ENCODE data around the gene DERL2.
"Not testable (repeated sequence)": the region's sequence is repeated elsewhere in the genome, so short reads cannot be mapped to it uniquely, and the experiment has no call there.

Gene DERL2

DNA sequence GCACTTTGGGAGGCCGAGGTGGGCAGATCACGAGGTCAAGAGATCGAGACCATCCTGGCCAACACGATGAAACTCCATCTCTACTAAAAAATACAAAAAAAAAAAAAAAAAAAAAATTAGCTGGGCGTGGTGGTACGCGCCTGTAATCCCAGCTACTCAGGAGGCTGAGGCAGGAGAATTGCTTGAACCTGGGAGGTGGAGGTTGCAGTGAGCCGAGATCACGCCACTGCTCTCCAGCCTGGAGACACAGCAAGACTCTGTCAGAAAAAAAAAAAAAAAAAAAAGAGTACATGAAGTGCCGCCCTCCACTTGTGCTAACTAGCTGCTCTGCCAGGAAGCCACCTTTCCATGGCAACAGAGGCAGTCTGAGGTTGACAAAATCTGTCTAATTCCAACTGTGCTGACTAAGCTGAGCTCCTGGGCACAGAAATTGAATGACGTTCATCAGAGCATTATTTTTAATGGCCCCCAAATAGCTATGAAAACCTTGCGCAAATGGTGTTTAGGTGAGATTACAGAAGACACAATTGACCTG is 50.1 kb downstream of the DERL2 start:
- DNase-seq = not testable (repeated sequence)

DNA sequence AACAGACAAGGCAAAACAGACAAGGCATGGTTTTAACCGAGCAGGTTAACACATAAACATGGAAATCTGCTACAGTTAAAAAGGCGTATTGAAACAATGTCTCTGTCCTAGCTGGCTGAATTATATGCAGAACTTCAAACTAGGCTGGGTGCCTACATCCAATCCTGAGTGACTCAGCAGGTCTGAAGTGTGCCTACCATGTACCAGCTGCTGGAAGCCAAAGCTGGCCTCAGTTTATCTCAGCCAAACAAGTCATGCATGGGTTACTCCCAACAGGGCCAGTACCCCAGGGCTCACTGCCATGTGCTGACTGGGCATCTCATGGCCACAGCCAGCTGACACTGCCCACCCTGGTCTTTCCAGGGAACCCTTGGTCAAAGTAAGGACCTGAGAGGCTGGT is 51.0 kb downstream of the DERL2 start:
- DNase-seq = no peak

DNA sequence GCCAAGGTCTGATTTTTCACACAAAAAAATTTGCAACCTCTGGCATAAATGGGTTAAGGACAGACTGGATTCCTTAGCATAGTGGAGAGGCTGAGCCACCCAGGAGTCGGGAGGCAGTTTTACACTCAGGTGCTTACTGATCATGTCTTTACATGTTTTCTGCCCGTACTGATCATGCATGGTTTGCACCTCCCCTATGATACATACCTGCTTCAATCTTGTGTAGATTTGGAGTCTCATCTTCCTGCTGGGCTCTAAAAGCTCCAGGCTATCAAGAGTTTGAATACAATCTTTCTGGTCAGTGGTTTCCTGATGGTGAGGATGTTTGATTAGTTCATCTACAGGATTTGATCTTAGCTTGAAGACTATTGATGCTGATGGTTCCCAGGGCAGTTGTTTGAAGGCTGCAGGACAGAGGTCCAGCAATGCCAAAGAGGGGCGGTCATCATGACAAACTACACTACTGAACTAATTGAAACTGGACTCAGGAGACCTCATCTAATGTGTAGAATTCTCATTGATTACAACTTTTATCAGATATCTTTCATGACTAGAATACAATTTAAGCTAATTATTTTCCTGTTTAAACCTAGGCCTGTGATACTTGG is 53.9 kb downstream of the DERL2 start:
- no peak for DNase-seq

DNA sequence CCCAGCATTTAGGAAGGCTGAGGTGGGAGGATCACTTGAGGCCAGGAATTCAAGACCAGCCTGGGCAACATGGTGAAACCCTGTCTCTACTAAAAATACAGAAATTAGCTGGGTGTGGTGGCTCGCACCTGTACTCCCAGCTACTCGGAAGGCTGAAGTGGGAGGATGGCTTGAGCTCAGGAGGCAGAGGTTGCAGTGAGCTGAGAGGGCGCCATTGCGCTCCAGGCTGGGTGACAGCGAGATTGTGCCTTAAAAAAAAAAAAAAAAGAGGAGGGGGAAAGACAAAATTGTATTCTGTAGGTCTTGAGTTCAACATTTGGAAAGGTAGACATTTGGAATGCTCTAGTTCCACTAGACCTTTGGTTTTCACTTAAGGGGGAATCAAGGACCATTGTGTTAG is 54.7 kb downstream of the DERL2 start:
- not testable (repeated sequence) for DNase-seq

DNA sequence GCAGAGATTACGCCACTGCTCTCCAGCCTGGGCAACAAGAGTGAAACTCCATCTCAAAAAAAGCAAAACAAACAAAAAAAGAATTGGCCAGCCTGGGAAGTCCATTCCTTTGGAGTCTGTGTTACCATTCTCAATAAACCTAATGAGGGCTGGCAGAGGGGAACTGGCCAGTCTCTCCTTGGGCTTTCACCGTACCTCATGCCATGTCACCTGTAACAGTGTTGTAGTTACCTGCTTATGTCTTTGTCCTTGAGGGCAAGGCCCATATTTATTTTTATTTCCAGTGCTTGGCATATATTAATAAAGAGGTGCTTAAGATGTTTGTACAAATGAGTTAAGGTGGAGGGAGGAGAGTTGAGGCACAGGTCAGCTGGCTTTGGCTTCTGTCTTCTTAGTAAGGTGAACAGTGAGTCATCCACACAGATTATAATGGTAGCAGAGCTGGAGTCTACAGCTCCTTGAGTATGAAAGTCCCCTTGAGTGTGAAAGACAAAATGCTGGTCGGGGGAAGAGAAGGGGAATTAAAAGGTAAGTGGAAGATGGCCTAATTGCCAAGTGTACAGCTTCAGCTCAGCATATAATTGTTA is 55.5 kb downstream of the DERL2 start:
- DNase-seq = no peak

DNA sequence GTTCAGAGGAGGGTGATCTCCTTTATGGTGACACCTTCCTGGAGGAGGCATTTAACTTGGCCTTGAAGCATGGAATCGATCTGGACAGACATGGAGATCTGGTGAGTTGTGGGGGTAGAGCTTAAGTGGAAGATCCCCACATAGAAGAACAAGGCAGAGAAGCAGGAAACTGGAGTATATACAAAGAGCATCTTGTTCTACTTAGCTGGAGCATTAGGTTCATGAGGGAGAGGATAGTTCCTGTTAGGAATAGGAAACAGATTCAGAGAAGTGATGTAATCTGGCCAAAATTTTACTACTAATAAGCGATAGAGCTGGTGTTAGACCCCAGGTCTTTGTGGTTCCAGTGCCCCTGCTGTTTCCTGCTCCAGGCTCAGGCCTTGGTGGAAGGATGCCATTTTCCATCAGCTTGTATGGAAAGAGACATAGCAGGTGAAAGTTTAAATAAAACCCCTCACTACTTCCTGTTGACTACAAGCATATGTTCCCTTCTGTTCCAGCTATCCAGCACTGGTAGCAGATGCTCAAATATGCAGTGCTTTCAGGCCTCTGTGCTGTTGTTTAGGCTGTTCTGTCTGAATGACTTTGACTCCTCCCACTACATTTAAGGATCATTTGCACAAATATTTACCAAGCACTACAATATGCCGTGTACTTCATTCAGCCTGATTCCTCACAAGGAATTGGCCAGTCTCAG is 56.6 kb downstream of the DERL2 start:
- peak; percentile 71 for DNase-seq

DNA sequence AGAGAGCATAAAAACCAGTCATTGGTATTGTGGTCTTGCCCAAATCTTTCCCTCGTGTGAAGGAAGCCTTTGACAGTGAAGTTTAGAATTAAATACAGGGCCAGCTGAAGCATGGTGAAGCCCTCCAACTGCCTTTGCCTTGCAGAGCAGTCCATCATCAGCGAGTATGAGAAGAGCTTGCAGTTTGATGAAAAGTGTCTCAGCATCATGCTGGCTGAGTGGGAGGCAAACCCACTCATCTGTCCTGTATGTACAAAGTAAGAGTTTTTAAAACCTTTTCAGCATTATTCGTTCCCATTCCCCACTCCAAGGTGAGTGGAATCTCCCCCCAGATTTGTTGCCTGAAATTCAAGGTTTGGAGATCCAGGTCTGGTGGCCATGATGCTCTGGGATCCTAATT is 60.2 kb downstream of the DERL2 start:
- DNase-seq = no peak

DNA sequence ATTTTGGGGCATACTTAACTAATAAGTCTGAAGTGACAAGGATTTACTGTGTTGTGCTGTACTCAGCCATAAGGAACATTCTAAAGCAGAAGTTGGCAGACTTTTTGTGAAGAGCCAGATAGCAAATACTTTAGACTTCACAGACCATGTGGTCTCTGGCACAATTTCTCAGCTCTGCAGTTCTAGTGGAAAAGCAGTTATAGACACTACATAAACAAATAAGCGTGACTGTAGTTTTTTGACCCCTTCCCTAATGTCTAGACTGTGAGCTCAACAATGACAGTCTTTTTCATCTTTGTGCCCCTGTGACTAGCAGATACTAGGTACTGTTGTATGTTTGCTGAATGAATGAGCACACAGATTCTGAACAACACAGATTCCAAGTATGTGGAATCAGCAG is 61.1 kb downstream of the DERL2 start:
- no peak for DNase-seq

DNA sequence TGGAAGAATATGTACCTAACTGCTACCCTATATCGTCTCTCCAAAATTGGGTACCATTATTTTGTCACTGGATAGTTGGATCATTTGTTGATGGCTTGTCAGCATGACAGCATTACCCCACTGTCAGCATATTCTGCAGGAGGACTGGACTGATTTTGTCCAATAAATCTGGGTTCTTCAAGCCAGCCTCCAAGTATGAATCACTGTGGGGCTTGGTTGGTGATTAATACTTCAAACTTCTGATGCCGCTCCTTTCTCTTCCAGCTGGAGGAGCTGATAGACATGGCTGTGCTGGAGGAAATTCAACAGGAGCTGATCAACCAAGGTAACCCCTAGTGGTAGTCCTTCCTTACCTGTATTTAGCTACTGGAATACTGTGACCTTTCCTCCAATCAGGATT is 63.5 kb downstream of the DERL2 start:
- DNase-seq = no peak
